ENCODE measurements around the gene COCH.
A peak's percentile ranks its signal among the peaks of the same experiment; 100 is the strongest.

The COCH gene

GRCh38 chr14:30864934-30865333, 9.4 kb upstream of the COCH start:
- peaks cover 26% of the 10 kb centered on the region for H3K27me3 Mint-ChIP-seq
- H3K27ac Mint-ChIP-seq = no peak overlapping the region
- H3K4me1 Mint-ChIP-seq (ENCODE audit: low read depth) = no peaks in the 10 kb centered on the region
- H3K9me3 Mint-ChIP-seq (ENCODE audit: low read depth) = no peaks in the 10 kb centered on the region
- no peaks in the 10 kb centered on the region for H3K36me3 Mint-ChIP-seq
- H3K4me3 Mint-ChIP-seq = no peak overlapping the region

- Mint-ChIP-seq H3K36me3 (peaks cover 3% of the 10 kb centered on the region), H3K4me1 (ENCODE audit: low read depth) (peaks cover 6% of the 10 kb centered on the region), H3K4me3 (no peak overlapping the region), H3K9me3 (ENCODE audit: low read depth) (no peaks in the 10 kb centered on the region), H3K27me3 (peaks cover 19% of the 10 kb centered on the region), H3K27ac (no peak overlapping the region)
Measured at GRCh38 chr14:30868736-30869135, 5.6 kb upstream of the COCH start.

- H3K4me1 Mint-ChIP-seq (ENCODE audit: low read depth) = peaks cover 6% of the 10 kb centered on the region
- peaks cover 17% of the 10 kb centered on the region for H3K27me3 Mint-ChIP-seq
- no peak overlapping the region for H3K4me3 Mint-ChIP-seq
- H3K9me3 Mint-ChIP-seq (ENCODE audit: low read depth) = no peaks in the 10 kb centered on the region
- no peak overlapping the region for H3K27ac Mint-ChIP-seq
- H3K36me3 Mint-ChIP-seq = peaks cover 3% of the 10 kb centered on the region
Measured at GRCh38 chr14:30869551-30870155, 4.7 kb upstream of the COCH start.

DNA sequence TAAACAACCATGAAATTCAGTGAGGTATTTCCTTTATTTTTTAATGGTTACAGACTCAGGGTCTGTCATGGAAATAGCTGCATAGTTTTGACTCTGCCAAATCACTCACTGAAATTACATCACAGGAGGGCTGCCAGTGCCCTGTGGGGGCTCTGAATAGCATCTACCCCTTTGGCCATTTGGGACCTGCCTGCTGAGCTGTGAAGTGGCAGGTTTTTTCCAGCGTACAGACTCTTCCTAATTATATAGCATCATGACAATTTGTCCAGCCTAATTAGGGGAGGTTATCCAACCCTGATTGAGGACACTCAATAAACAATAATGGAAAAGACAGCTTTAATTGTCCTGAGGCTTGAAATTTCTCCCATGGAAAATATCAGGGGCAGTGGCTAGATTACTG, 1.8 kb upstream of the COCH start:
- Mint-ChIP-seq H3K4me3 (no peak overlapping the region), H3K27me3 (peaks cover 28% of the 10 kb centered on the region), H3K4me1 (ENCODE audit: low read depth) (peaks cover 12% of the 10 kb centered on the region), H3K9me3 (ENCODE audit: low read depth) (no peaks in the 10 kb centered on the region), H3K27ac (no peak overlapping the region), H3K36me3 (peaks cover 3% of the 10 kb centered on the region)

DNA sequence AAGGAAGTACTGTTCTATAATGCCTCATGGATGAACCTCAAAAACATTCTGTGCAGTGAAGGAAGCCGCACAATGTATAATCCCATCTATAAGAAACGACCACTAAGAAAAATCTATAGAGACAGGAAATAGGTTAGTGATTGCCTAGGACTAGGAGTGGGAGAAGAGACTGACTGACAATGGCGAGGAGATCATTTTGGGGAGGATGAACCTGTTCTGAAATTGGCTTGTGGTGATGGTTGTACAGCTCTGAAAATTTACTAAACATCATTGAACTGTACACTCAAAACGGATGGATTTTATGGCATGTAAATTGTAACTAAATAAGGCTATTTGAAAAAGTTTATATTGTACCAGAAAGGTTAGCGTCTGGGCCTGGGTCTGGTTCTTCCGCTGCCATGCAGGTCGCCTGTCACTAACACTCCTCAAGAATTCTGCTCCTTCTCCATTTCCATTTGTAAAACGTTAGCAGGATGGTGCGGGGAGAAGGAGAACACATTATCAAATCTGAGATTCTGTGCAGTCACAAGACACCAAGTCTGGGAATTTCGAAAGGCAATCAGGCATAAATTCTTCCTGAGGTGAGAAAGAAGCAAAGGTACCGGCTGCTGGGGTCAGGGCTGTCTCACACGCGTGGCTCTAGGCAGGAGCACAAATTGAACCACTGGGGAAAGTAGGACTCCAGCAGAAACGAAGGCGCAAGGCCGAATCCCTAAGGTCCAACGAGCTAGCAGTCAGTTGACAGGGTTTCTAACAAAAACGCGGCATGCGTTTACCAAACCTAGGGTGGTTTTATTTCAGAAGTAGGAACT, 845 bp upstream of the COCH start:
- H3K9me3 Mint-ChIP-seq (ENCODE audit: low read depth) = no peaks in the 10 kb centered on the region
- peaks cover 3% of the 10 kb centered on the region for H3K36me3 Mint-ChIP-seq
- no peak overlapping the region for H3K27ac Mint-ChIP-seq
- peak overlapping the region; percentile 52 for H3K4me3 Mint-ChIP-seq
- H3K4me1 Mint-ChIP-seq (ENCODE audit: low read depth) = peaks cover 12% of the 10 kb centered on the region
- peaks cover 31% of the 10 kb centered on the region for H3K27me3 Mint-ChIP-seq

DNA sequence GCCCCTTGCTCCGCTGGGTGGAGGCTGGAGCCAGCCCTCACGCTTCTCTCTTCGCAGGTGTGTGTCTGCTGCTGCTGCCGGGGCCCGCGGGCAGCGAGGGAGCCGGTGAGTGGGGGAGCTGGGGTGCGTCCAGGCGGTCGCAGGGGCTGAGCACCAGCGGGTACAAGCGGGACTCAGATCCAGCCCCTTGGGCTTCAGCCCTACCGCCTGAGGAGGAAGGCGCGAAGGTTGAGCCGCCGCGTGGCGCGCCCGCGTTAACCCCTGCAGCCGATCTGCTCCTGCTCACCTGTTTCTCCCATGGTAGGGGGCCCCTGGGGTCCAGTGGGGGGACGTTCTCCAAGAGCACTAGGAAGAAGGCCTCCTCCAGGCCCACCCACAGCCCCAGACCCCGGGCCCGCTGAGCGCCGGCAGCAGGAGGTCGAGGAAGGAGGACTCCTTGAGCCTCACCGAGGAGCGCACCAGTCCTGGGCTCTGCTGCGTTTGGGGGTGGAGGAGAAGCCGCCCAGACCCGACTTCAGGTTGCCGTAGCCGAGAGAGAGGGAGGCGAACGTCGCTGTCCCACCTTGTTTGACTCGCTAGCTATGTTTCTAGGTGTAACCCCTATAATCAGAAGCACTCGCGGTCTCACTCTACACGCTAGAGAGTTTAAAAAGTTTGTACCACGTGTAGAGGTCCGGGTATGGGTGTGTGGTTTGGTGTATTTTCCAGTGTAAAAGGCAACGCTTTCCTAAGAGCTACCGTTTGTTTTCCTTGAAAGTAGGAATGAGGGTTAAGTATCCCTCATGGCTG, 834 bp downstream of the COCH start:
- Mint-ChIP-seq H3K4me1 (ENCODE audit: low read depth) (peaks cover 12% of the 10 kb centered on the region), H3K27me3 (peaks cover 27% of the 10 kb centered on the region), H3K27ac (no peak overlapping the region), H3K4me3 (peak overlapping the region; percentile 77), H3K9me3 (ENCODE audit: low read depth) (no peaks in the 10 kb centered on the region), H3K36me3 (peaks cover 3% of the 10 kb centered on the region)

DNA sequence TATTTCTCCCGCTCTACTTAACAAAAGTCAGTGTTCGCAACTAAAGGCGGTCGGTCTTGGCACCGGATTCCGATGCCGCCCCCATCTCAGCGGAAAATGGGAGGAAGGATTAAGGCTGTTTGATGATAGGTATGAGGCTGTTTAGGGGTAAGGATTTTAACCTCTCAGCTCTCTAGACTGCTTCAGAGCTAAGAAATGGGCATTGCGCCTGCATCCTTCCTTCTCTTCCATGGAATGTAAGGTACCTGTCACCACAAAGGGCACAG, 1.4 kb downstream of the COCH start:
- Mint-ChIP-seq H3K27ac (no peak overlapping the region), H3K36me3 (peaks cover 3% of the 10 kb centered on the region), H3K27me3 (peaks cover 27% of the 10 kb centered on the region), H3K4me1 (ENCODE audit: low read depth) (peaks cover 12% of the 10 kb centered on the region), H3K9me3 (ENCODE audit: low read depth) (no peaks in the 10 kb centered on the region), H3K4me3 (peak overlapping the region; percentile 77)

GRCh38 chr14:30876692-30877091, 2.3 kb downstream of the COCH start:
- Mint-ChIP-seq H3K27ac (no peak overlapping the region), H3K9me3 (ENCODE audit: low read depth) (no peaks in the 10 kb centered on the region), H3K36me3 (peaks cover 3% of the 10 kb centered on the region)

DNA sequence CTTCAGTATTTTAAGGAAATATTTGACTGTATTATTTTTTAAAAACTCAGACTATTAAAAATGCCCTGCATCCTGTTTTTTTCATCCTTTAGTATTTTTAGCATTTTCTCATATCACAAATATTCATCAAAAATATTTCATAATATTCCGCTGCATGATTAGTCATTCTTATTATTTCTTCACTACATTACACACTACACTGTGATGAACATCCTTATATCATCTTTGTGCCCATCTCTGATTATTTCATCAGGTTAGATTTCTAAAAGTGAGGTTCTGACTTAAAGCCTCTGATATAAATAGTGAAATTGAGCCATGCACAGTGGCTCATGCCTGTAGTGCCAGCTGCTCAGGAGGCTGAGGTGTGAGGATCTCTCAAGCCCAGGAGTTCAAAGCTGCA, 8.1 kb downstream of the COCH start:
- Mint-ChIP-seq H3K36me3 (no peaks in the 10 kb centered on the region), H3K4me1 (ENCODE audit: low read depth) (no peaks in the 10 kb centered on the region), H3K27ac (no peak overlapping the region)

More at GRCh38 chr14:30876692-30877091, 2.3 kb downstream of the COCH start:
- Mint-ChIP-seq H3K27me3 (peaks cover 27% of the 10 kb centered on the region), H3K4me1 (ENCODE audit: low read depth) (peaks cover 12% of the 10 kb centered on the region), H3K4me3 (no peak overlapping the region)

DNA sequence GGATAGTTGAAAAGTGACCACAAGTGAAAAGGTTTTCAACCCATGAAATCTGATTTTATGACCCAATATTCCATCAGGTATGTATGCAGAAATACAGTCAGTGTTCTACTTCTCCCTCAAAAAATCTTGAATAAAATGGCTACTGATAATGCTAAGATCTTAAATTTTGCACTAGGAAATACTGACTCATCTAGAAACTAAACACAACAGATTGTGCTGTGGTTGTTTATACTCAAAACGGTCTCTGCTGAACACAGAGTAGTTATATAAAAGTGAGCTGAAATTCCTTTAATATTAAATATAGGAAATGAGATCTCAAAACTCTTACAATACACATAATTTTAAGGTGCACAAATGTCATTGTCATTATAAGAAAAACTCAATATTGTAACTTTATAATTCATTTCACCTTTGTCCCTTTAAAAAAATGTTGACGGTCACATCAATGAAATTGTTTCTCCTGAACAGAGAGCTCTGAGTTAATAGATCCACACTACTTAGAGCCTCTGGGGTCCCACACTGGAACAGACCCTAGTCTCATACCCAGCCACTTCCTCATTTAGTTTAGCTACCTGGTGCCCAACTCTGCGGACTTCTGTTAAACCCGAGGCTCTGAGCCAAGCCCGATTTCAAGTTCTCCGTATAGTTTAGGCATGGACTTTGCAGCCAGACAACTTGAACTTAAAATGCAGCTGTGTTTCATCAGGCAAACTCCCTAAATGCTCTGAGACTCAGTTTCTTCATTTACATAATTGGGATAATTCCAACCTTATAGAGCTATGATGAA, 9.3 kb downstream of the COCH start:
- Mint-ChIP-seq H3K36me3 (no peaks in the 10 kb centered on the region), H3K9me3 (ENCODE audit: low read depth) (no peaks in the 10 kb centered on the region), H3K4me3 (no peak overlapping the region), H3K27me3 (no peaks in the 10 kb centered on the region), H3K27ac (no peak overlapping the region), H3K4me1 (ENCODE audit: low read depth) (no peaks in the 10 kb centered on the region)

More for the DNA sequence above, 8.1 kb downstream of the COCH start:
- Mint-ChIP-seq H3K27me3 (peaks cover 5% of the 10 kb centered on the region), H3K9me3 (ENCODE audit: low read depth) (no peaks in the 10 kb centered on the region), H3K4me3 (no peak overlapping the region)

DNA sequence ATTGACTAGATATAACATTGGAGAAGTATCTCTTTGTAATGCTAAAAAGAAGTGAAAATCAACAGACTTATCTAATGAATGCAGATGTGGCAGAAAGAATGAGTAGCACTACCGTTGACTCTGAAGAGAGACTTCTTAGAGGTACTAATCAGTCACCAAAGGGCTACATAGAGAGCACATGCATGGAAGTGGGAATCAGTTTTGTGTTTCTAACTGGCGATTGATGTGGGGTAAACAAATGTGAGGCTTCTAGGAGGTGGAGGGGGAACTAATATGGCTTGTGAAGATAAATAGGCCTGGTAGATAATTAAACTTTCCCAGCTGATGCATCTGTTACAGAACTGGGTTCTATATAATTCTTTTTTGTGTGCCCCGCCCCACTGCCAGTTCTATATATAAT, 10.5 kb downstream of the COCH start:
- Mint-ChIP-seq H3K27ac (no peak overlapping the region), H3K9me3 (ENCODE audit: low read depth) (no peaks in the 10 kb centered on the region), H3K4me1 (ENCODE audit: low read depth) (no peaks in the 10 kb centered on the region), H3K4me3 (no peak overlapping the region), H3K36me3 (no peaks in the 10 kb centered on the region), H3K27me3 (no peaks in the 10 kb centered on the region)

- H3K36me3 Mint-ChIP-seq = no peaks in the 10 kb centered on the region
- H3K4me1 Mint-ChIP-seq (ENCODE audit: low read depth) = no peaks in the 10 kb centered on the region
- H3K9me3 Mint-ChIP-seq (ENCODE audit: low read depth) = no peaks in the 10 kb centered on the region
- no peaks in the 10 kb centered on the region for H3K27me3 Mint-ChIP-seq
- H3K4me3 Mint-ChIP-seq = no peak overlapping the region
- no peak overlapping the region for H3K27ac Mint-ChIP-seq
Measured at GRCh38 chr14:30885840-30886740, 11.7 kb downstream of the COCH start.

DNA sequence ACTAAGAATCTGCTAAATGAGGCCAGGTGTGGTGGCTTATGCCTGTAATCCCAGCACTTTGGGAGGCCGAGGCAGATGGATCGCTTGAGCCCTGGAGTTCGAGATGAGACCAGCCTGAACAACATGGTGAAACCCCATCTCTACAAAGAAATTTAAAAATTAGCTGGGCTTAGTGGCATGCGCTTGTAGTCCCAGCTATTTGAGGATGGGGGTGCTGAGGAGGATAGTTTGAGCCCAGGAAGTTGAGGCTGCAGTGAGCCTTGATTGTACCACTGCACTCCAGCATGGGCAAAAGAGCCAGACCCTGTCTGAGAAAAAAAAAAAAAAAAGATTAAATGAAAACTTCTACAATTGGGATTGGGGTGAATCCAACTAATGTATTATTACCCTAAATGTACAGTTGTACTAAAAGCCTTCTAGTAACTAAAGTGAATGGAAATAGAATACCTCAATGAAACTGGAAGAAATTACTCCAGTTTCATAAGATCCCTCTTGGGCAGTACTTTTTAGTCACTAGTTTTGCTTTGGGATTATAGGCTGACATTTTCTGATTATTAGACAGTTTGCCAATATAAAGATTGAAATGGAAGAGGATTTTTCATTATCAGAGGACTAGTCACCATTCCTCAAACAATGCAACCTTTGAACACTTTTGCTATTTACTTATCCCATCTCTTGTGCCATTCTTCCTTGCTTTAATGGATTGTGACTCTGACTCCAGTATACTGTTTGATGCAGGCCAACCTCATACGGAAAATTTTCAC, 14.3 kb downstream of the COCH start:
- Mint-ChIP-seq H3K36me3 (no peaks in the 10 kb centered on the region), H3K27ac (no peak overlapping the region), H3K4me1 (ENCODE audit: low read depth) (no peaks in the 10 kb centered on the region), H3K27me3 (no peaks in the 10 kb centered on the region), H3K9me3 (ENCODE audit: low read depth) (no peaks in the 10 kb centered on the region), H3K4me3 (no peak overlapping the region)
